Activated CD4-positive, alpha-beta T cell treated with anti-CD3 and anti-CD28 coated beads, Interleukin-2, amount 50 U/mL, for 1 hour (primary cell): ENCODE results near the gene ANTXR2.
"Not testable (repeated sequence)": the region's sequence is repeated elsewhere in the genome, so short reads cannot be mapped to it uniquely, and the experiment has no call there.

Experiments
- DNase-seq: peaks from one replicate; pipeline ENCODE4 v3.0.0-alpha.2; 2020

ANTXR2 gene

DNA sequence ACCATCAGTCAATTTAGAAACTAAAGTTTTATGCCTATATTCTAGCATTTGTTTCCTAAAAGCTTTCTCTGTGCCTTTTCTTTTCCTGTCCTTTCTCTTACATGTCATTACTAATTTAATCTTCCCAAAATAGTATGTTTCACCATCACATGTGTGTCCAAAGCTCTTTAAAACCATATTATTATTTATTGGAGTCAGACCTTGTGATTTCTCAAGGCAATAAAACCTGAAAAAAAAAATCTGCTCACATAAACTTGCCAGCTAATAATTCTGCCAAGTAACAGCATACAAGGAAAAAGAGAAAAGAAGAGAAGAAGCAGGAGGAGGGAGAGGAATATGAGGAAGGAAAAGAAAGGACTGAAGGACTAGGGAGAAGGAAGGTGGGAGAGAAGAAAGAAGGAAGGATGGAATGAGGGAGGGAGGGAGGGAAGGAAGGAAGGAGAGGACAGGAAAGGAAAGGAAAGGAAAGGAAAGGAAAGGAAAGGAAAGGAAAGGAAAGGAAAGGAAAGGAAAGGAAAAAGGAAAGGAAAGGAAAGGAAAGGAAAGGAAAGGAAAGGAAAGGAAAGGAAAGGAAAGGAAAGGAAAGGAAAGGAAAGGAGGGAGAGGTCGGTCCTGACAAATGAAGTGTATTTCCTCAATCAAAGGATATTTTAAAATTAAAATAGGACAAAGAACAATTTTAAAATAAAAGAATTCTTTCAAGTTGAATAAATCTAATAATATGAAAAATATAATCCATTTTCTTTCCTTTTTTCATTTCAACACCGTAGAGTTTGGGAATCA lies 57.4 kb downstream of the ANTXR2 start:
- no peak for DNase-seq

DNA sequence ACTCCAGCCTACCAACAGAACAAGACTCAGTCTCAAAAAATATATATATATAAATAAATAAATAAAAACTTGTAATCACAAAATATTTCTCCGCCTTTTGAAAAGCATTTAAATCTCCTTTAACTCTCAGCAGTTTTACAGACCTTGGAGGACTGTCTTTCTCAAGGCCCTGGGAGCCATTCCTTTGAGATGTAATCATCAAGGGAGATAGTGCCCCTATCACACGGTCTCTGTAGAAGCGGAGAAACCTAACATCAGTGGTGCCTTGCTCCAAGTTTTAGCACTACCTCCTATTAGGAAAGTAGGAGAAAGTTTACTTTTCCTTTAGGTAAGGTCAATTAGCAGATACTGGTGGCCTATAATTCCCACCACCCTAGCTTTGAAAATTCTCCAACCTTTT lies 58.5 kb downstream of the ANTXR2 start:
- no peak for DNase-seq

DNA sequence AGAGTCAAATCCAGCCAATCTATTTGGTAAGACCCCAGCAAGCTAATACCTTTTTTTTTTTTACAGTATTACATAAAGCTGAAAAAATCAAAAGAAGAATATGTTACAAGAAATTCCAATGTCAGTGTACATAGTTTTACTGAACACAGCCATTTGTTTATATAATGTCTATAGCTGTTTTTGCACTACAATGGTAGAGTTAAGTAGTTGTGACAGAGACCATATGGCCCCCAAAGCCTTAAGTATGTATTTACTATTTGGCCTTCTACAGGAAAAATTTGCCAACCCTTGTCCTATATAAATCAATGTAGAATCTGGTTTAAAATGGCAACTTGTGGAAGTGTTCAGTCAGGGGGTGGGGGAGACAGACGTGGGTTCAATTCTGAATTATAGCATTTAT lies 60.7 kb downstream of the ANTXR2 start:
- no peak for DNase-seq

DNA sequence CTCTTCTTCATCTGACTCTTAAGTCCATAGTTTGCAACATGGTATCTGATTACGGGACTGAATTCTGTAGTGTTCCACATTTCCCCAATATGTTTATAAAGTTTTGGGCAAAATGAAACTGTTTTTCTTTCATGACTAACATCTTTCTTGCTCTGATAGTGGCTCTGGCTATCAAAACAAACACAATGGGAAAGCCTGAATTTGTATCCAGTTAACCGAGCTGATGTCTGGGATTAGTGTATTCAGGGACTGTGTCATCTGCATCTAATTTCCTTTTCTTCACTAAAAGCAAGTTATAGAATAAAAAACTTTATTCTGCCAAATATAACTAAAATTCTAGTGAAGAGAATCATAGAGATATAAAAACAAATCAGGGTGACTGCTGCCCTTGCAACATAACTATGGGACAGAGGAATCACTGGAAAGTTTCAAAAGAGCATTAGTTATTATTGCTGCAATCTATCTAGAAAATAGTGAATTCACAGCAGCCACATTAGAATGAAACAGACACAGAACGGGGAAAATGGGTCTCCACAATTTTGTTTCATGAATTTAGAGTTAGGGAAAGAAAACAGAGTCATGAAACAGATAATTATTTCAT lies 61.3 kb downstream of the ANTXR2 start:
- DNase-seq, result no peak

DNA sequence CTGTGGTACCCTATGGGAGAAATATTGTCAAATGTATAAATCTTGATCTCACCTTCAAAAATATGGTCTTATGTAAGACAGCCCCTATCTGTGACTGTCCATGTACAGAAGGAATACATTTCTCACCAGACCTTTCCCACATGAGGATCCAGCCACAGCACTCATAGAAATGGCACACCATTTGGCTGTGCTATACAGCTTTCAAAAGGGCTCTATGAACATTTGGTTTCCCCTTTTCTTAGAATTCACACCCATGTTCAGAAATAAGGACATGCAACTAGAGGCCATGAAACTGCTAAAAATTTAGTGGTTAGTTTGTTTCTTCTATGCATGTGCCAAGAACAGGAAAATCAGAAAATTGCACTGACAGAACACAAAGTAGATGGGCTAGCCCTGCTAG lies 62.7 kb downstream of the ANTXR2 start:
- DNase-seq, result no peak

DNA sequence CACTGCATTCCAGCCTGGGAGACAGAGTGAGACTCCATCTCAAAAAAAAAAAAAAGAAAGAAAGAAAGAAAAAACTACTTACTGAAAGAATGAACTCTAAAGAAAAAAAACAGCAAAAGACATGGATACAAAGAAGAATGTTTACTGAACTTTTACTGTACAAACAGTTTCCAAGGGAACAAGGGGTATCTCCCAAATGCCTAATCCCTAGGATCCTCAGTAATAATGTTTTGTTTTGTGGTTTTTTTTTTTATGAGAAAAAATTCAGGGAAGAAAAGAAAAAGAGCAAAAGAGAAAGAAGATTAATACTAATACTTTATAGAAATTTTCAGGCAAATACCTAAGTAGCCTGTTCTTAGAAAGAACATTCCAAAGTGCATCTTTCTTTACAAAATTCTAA lies 63.2 kb downstream of the ANTXR2 start:
- no peak for DNase-seq

DNA sequence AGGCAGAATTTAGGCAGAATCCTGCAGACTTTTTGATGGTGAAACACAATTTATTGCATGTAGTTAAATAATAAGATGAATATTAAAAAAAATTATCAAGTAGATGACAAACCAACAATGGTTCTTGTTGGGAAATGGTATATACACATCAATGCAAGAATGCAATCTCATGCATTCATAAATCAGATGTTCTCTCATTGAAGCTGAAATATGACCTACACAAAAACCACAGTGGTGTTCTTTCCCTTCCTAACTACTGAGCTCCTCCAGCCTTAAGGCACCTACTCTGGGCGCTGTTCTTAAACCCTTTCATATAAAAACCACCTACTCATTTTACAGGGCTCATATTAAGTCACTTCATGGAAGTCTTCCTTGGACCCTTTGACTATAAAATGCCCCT lies 64.1 kb downstream of the ANTXR2 start:
- no peak for DNase-seq

DNA sequence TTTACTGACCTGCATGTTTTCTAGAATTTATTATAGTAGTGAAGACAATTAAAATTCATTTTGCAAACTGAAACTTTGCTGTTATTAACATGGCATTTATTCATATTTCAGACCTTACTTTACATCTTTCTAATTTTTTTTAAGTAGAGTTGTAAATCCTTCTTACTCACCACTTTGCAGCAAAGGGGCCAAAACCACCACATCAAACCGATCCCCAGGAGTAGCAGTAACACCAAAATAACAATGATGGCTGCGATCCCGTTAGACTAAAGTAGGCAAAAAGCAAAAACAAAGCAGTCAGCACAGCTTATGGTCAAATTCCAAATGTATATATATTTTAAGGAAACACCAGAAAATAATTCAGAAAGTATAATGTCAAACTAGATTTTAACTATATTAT lies 64.7 kb downstream of the ANTXR2 start:
- no peak for DNase-seq

DNA sequence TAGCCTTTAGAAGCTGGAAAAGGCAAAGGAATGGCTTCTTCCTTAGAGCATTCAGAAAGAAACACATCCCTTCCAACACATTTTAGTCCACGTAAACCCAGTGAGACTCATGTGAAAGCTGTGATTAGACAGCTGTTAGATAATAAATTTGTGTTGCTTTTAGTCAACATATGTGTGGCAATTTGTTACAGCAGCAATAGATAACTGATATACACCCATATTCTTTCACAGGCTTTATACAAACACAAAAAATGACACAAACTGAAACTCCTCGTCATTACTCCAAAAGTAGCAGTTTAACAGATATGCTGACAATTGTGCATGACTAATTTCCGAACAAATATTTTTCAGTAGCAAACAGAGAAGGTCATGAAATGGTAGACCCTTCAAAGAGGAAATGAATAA lies 65.3 kb downstream of the ANTXR2 start:
- DNase-seq, result no peak

DNA sequence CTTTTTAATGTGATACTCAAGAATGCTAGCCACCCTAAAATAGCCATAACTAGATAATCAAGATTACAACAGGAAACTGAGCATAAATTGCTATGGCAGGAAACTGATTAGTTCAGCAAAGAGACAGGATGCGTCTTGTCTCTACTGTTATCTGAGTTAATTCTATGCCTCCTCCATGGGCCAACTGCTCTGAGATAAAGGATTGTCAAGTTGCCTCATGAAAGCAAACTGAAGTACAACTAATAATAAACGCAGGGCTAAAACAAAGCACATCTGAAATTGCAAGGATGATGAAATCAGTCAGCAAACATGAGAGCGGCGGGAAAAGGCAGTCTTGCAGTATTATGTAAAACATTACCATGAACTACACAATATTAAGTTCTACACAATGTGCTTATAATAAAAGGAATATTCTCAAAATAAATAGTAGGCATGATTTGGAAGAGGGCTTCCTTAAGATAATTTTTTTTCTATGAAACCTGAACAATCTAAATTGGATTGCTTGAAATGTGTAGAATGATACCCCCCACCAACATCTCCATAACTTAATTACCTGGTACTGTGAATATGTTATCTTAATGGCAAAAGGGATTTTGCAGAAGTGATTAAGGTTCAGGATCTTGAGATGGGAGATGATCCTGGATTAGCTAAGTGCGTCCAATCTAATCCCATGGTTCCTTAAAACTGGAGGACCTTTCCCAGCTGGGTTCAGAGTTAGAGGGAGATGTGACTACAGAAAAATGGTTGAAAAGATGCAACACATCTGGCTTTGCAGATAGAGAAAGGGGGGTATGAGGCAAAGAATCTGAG lies 65.9 kb downstream of the ANTXR2 start:
- DNase-seq, result no peak

DNA sequence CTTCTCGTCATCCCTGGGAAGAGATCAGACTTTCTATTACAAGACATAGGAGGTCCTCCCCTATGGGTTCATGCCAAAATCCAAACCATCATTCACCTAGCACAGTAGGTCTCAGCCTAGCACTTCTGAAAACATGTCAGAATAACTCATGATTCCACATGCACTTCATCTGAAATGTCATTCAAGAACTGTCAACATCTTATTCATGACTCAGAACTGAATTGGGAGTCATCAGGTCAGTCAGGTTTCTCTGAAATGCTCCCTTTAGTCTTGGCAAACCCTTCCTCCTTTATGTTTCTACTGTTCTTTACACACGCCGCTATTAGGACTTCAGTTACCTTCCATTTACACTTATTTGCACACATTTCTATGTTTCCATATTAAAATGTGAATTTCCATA lies 67.2 kb downstream of the ANTXR2 start:
- DNase-seq, result no peak

DNA sequence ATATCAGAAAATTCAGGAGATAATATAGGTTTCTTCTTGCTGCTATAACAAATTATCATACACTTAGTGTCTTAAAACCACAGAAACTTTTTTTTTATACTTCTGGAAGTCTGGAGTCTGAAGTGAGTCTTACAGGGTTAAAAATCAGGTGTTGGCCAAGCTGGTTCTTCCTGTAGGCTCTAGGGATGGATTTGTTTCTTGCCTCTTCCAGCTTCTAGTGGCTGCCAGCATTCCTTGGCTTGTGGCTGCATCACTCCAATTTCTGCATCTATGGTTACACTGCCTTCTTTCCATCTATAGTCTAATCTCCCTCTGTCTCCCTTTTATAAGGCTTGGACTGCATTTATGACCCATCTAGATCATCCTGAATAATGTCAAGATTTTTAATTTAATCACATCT lies 68.7 kb downstream of the ANTXR2 start:
- DNase-seq, result no peak

DNA sequence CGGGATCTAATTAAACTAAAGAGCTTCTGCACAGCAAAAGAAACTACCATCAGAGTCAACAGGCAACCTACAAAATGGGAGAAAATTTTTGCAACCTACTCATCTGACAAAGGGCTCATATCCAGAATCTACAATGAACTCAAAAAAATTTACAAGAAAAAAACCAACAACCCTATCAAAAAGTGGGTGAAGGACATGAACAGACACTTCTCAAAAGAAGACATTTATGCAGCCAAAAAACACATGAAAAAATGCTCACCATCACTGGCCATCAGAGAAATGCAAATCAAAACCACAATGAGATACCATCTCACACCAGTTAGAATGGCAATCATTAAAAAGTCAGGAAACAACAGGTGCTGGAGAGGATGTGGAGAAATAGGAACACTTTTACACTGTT lies 70.5 kb downstream of the ANTXR2 start:
- DNase-seq, result not testable (repeated sequence)

DNA sequence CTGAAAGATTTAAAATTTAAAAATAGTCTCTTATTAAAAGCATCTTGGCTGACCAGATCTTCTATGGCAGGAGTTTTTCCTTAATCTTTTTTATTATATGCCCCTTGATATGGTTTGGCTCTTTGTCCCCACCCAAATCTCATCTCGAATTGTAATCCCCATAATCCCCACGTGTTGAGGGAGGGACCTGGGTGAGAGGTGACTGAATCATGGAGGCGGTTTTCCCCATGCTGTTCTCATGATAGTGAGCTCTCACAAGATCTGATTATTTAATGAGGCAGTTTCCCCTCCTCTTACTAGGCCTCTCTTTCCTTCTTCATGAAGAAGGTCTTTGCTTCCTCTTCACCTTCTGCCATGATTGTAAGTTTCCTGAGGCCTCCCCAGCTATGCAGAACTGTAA lies 74.0 kb downstream of the ANTXR2 start:
- DNase-seq, result not testable (repeated sequence)

DNA sequence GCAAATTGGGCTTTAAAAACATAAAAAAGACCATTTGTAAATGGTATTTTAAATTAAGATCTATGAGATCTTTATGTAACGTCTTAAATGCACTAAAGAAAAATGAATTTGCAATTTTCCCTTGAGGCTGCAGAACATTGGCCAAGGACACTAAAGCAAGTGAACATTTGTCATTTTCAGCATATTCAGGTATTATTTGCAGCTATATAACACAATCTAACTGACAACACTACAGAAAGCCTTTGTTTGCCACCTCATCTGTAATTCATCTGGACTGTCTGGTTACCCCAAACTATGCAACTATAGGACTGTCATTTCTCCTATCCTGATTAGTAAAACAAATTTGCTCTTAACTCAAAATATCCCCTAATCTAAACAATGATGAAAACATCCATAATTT lies 74.8 kb downstream of the ANTXR2 start:
- DNase-seq, result no peak

DNA sequence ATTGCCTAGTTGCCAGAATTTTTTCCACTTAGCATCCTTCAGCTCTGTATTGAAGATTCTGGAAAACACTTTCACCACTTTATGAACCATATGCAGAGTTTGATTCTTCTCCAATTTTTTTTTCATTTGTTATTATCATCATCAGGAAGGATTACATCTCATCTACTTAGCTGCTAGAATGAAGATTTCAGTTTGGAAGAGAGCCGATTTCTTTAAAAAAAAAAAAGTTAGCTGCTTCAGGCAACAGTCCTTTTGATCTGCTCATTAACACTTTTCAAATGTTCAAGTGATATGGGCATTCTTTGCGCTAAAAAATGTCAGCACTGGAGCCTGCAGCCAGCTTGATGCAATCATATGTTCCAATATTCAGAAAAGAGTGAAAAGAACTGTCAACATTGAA lies 76.2 kb downstream of the ANTXR2 start:
- DNase-seq, result no peak

DNA sequence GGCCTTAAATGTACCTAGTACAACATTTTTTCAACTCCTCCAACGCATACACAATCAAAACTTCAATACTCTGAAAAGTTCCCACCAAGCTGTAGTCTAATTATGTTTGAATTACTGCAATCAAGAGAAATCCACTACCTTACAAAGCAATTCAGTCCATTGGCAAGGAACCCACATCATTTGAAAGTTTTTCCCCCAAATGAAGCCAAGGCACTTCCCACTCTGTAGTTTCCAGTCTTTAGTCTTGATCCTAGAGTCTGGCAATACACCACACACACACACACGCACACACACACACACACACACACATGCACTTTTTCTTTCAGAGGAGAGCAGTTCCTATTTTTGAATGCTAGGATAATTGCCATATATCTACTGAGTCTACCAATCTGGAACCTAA lies 79.6 kb downstream of the ANTXR2 start:
- DNase-seq, result no peak

DNA sequence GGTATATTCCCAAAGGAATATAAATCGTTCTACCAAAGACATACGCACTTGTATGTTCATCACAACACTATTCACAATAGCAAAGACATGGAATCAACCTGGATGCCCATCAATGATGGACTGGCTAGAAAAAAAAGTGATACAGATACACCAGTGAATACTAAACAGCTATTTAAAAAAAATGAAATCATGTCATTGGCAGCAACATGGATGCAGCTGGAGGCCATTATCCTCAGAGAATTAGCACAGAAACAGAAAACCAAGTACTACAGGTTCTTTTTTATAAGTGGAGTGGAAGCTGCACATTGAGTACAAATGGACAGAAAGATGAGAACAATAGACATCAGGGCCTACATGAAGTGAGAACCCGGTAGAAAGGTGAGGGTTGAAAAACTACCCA lies 81.4 kb downstream of the ANTXR2 start:
- no peak for DNase-seq

DNA sequence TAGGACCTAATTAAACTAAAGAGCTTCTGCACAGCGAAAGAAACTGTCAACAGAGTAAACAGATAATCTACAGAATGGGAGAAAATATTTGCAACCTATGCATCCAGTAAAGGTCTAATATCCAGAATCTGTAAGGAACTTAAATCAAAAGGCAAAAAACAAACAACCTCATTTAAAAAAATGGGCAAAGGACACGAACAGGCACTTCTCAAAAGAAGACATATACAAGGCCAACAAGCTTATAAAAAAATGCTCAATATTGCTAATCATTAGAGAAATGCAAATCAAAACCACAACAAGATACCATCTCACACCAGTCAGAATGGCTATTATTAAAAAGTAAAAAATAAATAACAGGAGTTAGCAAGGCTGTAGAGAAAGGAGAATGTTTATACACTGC lies 81.9 kb downstream of the ANTXR2 start:
- not testable (repeated sequence) for DNase-seq

DNA sequence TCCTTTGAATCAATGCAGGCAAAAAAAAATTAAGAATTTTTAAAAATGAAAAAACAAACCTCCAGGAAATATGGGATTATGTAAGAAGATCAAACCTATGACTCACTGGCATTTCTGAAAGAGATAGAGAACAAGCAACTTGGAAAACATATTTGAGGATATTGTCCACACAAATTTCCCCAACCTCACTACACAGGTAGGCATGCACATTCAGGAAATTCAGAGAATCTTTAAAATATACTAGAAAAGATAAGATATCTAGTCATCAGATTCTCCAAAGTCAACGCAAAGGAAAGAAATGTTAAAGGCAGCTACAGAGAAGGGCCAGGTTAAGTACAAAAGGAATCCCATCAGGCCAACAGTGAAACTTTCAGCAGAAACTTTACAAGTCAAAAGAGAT lies 85.6 kb downstream of the ANTXR2 start:
- DNase-seq, result no peak

DNA sequence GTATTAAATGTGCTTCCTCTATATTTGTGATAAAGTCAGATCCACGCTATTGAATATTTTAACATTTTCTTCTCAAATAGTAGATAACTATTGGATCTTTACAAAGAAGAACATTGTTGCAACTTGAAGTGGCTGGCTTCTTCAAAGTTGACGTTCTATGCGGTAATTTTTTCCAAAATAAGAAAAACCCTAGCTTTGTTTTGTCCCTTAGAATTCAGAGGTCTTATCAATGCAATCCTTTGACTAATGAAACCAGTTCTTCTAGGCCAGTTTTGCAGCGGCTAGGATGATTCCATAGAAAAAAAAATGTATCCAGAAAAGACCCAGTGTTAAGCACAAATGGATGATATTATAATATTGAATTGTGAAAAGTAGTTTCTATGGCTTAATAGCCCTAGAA lies 89.6 kb downstream of the ANTXR2 start:
- no peak for DNase-seq

DNA sequence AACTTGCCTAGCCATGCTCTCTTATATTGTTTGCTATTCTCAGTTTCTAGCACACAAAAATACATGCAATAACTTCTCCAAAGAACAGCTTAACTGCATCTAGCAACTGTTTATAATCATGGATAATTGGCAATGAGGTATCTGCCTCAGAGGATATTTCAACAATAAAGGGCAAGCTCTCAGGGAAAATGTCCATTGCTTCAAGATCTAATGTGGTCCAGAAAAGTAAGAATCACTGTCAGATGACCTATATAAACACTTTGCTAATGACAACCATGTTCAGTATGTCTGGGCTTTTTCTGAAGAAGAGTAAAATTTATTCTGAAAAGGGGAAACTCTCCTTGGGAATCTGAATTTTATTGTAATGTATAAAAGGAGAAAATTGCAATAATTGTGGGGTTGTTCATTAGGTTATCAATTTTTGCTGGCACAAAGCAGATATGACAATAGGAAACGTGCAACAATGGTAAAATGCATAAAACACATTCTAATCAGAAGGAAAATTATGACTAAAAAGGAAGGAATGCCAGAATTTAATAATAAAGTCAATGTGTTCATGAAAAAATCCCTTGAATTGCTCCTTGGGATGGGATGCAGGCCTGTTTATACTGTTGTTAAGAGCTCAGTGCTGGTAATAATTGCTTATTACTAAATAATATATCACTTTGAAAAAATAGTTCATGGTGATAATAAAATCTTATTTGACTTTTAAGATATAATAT lies 90.3 kb downstream of the ANTXR2 start:
- DNase-seq, result no peak

DNA sequence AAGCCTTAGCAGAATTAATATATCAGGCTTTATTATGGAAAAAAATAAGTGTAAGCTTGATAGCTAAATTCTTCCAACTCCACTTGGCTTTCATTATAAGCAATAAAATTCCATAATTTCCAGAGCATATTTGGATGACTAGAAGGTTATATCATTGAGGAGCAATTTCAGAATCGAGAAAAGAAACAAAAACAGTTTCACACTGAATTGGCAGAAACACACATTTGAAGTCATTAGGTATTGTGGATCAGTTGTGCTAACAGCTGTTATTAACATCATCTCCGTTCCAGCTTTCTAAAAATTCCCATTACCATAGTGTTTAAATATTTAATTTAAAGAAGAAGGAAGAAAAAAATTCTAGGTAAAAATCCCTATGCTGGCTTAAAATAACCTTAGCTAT lies 92.6 kb downstream of the ANTXR2 start:
- DNase-seq, result no peak
